GM03348 (cell line): Measurements from ENCODE around the gene STOML1.

Experiments
- DNase-seq: peaks from one replicate; pipeline ENCODE4 v3.0.0; 2012; ENCODE audit warnings: low spot score

The STOML1 gene

GRCh38 chr15:73991726-73992593 is at the start of gene STOML1:
TSS of gene STOML1 (minus strand) at chr15:73992295. CDS start at chr15:73992223, 72 bp downstream.
- DNase-seq = peak; percentile 98

- DNase-seq = peak; percentile 53
These were observed 49.2 kb upstream of the STOML1 start for GRCh38 chr15:74041311-74041756.

- DNase-seq = peak; percentile 92
These were observed 48.2 kb upstream of the STOML1 start for GRCh38 chr15:74040109-74040850.

GRCh38 chr15:74039656-74040010 is 47.5 kb upstream of the STOML1 start:
- no peak for DNase-seq

GRCh38 chr15:74038707-74039655 is 46.9 kb upstream of the STOML1 start:
- DNase-seq = peak; percentile 55

- DNase-seq = no peak
These were observed 45.3 kb upstream of the STOML1 start for GRCh38 chr15:74037171-74038117.

GRCh38 chr15:74036271-74037170 is 44.4 kb upstream of the STOML1 start:
- peak; percentile 74 for DNase-seq

- no peak for DNase-seq
These were observed 43.3 kb upstream of the STOML1 start for GRCh38 chr15:74035121-74036017.

GRCh38 chr15:74034206-74034755 is 42.2 kb upstream of the STOML1 start:
- no peak for DNase-seq

GRCh38 chr15:74032606-74033561 is 40.8 kb upstream of the STOML1 start:
- no peak for DNase-seq

- DNase-seq = no peak
These were observed 40.0 kb upstream of the STOML1 start for GRCh38 chr15:74032046-74032445.

GRCh38 chr15:74028646-74029045 is 36.6 kb upstream of the STOML1 start:
- no peak for DNase-seq

GRCh38 chr15:74027688-74028087 is 35.6 kb upstream of the STOML1 start:
- no peak for DNase-seq

- DNase-seq = peak; percentile 42
These were observed 33.3 kb upstream of the STOML1 start for GRCh38 chr15:74025436-74025835.

- DNase-seq = no peak
These were observed 32.6 kb upstream of the STOML1 start for GRCh38 chr15:74024687-74025086.

- no peak for DNase-seq
These were observed 30.8 kb upstream of the STOML1 start for GRCh38 chr15:74022706-74023470.
